ENCODE data around the gene ZNF99.
"Not testable (repeated sequence)": the region's sequence is repeated elsewhere in the genome, so short reads cannot be mapped to it uniquely, and the experiment has no call there.

ZNF99 gene

GRCh38 chr19:22783651-22784410 lies at the start of gene ZNF99:
TSS of gene ZNF99 (minus strand) at chr19:22784151. CDS start at chr19:22784016, 135 bp downstream.
- no peak for DNase-seq

- DNase-seq = no peak
Observed at GRCh38 chr19:22832031-22832762, 48.2 kb upstream of the ZNF99 start, which contains the start of gene ZNF723. TSS of gene ZNF723 (plus strand) at chr19:22832291. CDS start at chr19:22832380, 89 bp downstream.

DNA sequence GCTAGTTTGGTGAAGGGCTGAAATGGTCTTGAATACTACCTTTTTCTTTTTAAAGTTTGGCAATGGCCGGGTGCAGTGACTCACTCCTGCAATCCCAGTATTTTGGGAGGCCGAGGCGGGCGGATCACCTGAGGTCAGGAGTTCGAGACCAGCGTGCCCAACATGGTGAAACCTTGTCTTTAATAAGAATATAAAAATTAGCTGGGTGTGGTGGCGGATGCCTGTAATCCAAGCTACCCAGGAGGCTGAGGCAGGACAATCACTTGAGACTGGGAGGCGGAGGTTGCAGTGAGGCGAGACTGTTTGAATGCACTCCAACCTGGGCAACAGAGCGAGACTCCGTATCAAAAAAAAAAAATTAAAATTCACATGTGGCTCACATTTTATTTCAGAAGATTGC lies 47.3 kb upstream of the ZNF99 start:
- no peak for DNase-seq

DNA sequence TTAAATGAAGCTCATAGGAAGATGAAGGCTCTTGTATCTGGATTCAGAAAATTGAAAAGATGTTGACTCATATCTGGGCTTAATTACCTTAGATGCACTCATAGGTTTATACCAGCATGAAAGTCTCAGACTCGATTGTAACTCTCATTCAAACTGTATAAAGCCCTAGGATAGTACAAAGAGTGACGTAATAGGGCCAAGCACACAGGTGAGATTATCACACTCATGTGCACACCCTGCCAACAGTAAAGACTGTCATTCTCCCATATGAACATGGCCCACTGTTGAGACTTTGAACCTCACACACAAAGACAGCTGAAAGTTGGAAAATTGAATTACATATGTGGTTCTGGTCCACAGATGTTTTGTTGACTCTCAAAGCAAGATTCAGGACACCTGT lies 30.2 kb upstream of the ZNF99 start:
- no peak for DNase-seq

GRCh38 chr19:22807061-22807835 lies 23.3 kb upstream of the ZNF99 start:
- no peak for DNase-seq

DNA sequence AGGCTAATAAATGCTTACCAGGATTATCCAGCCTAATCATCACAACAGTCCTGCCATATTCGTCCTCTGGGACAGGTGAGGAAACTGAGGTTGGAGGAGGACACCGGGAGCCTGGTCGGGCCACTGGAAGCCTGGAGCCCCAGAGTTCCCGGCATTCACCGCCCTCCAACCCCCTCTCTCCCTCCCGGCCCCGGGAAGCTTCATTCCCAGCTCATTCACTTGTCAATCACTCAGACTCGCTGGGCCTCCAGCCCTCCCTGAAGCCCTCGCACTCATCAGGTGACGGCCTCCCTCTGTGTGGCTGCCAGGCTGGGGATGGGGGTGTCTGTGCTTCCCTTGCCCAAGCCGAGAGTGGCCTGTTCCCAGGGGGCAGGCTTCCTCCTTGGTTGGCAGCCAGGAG lies 22.5 kb upstream of the ZNF99 start:
- DNase-seq = no peak

DNA sequence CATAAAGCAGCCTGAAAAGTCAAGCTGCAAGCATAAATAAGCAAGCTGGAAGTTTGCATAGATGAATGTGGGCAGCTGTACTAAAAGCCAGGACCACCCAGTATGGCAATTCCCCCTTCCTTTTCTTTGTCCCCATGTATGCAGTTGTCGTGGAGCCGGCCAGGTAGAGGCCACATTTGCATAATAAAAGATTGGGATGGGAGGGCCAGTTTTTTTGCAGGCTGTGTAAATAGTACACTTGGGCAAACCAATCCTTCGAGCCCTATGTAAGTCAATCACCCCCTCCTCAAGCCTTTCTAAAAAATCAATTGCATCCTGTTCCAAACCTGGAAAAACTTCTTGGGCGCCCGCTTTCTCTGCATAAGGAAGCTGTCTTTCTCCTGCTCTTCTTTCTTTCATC lies 13.1 kb upstream of the ZNF99 start:
- no peak for DNase-seq

DNA sequence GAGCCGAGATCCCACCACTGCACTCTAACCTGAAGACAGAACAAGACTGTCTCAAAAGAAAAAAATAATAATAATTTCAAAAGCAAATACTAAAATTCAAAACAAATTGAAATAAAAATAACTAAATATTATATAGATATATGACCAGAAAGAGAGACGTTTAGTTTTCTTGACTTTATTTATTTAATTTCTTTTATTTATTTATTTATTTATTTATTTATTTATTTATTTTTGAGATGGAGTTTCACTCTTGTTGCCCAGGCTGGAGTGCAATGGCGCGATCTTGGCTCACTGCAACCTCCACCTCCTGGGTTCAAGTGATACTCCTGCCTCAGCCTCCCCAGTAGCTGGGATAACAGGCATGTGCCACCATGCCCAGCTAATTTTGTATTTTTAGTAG lies 8.9 kb upstream of the ZNF99 start:
- not testable (repeated sequence) for DNase-seq

GRCh38 chr19:22735911-22736645 lies 47.9 kb downstream of the ZNF99 start:
- DNase-seq = no peak

DNA sequence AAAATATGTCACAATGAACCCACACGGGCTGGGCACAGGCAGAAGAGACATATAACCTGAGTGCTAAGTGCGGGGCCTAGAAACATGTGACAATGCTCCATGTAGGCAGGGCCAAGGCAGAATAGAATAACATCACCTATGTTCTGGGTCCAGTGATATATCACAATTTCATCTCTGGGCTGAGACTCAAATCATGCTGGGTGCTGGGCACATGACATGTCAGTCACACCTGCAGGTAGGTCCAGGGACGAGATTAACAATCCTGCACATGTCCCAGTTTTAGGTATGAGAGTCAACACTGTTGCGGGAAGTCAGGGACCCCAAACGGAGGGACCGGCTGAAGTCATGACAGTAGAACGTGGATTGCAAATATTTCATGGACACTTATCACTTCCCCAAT lies 50.3 kb downstream of the ZNF99 start:
- DNase-seq = no peak

- DNase-seq = not testable (repeated sequence)
Observed at GRCh38 chr19:22728214-22728613, 55.7 kb downstream of the ZNF99 start.

DNA sequence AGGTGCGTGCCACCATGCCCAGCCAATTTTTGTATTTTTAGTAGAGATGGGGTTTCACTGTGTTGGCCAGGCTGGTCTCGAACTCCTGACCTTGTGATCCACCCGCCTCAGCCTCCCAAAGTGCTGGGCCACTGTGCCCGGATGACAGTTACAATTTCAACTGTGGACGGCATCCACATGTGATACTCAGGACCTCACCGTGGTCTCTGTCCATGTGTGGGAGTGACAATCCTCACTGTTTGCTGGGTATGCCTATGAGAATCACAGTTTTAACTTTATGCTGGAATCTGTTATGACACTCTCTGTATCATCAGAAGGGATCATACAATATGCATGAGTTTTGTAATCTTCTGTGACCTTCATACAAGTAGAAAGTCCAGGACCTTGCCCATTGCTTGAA lies 62.4 kb downstream of the ZNF99 start:
- DNase-seq = not testable (repeated sequence)

DNA sequence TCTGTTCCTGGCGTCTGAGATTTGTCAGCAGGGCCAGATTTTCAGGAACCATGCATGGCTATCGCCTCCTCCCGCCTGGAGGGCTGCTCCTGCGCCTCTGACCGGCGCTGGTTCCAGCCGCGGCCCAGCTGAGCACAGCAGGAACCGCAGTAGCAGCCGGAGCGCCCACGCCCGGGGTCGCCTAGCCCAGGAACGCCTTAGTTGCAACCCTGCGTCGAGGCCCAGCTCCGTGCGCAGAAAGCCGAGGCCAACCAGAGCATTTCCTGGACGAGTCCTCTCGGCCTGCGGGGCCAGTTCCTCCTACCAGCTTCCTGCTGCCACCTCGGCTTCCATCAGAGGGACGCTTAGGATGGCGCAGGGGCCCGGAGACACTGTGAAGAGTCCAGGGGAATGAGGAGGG lies 75.0 kb downstream of the ZNF99 start:
- no peak for DNase-seq

GRCh38 chr19:22703096-22703495 lies 80.9 kb downstream of the ZNF99 start:
- DNase-seq = not testable (repeated sequence)

DNA sequence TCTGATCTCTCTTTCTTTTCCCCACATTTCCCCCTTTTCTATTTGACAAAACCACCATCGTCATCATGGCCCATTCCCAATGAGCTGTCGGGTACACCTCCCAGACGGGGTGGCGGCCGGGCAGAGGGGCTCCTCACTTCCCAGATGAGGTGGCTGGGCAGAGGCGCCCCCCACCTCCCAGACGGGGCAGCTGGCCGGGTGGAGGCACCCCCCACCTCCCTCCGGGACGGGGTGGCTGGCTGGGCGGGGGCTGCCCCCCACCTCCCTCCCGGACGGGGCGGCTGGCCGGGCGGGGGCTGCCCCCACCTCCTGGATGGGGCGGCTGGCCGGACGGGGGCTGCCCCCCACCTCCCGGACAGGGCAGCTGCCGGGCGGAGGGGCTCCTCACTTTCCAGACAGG lies 81.3 kb downstream of the ZNF99 start:
- not testable (repeated sequence) for DNase-seq
